Peyer's patch (tissue), 4 donors: Measurements from ENCODE around the gene NKAIN2. TPM values are rescaled to one million over a fixed set of nuclear protein-coding genes. Genes with fewer than 3 reads are reported as not detected.
"Not testable (repeated sequence)": the region's sequence is repeated elsewhere in the genome, so short reads cannot be mapped to it uniquely, and the experiment has no call there.

Experiments
- DNase-seq, 3 donors: peaks; one replicate each; pipeline ENCODE4 v3.0.0-alpha.2; 2017 to 2019
- H3K27ac ChIP-seq, 4 donors: fragments of 200-600 bp; sonication (generic); one replicate each; pipeline ENCODE4 v1.5.1; 2016 to 2019
- H3K27me3 ChIP-seq, 2 donors: fragments of 200-600 bp; sonication (generic); one replicate each; pipeline ENCODE4 v1.5.1; 2019
- H3K36me3 ChIP-seq, 3 donors: fragments of 200-600 bp; sonication (generic); one replicate each; pipeline ENCODE4 v1.5.1; 2016 to 2019
- H3K4me1 ChIP-seq, 4 donors: fragments of 200-600 bp; sonication (generic); one replicate each; pipeline ENCODE4 v1.5.1; 2016 to 2019
- H3K4me3 ChIP-seq, 4 donors: fragments of 200-600 bp; sonication (generic); 1 replicate in 3 of 4; 2 replicates in 1 of 4; pipeline ENCODE4 v1.5.1; 2016 to 2019; ENCODE audit warnings: mild to moderate bottlenecking in 1 of 4
- H3K9me3 ChIP-seq, 4 donors: fragments of 200-600 bp; sonication (generic); one replicate each; pipeline ENCODE4 v1.5.1; 2016 to 2019; ENCODE audit warnings: mild to moderate bottlenecking in 1 of 4
- POLR2A ChIP-seq, 2 donors: fragments of 450-650 bp; IDR thresholded peaks; one replicate each; pipeline ENCODE4 v1.5.1; 2017; ENCODE audit warnings: antibody characterized with exemption in 2 of 2, mild to moderate bottlenecking in 2 of 2, moderate library complexity in 2 of 2
- total RNA-seq, 4 donors: library from RNA; depleted of rRNA; stranded (reverse); fragments of >200 nt; gene quantifications; one replicate each; pipeline ENCODE4 v1.1.0, GENCODE V29; 2016
- TF ChIP-seq, protein P1 (sequence below), 6 experiments: fragments of 450-650 bp in 4 of 6; fragments of 200-600 bp in 2 of 6; sonication (generic) in 1 of 6; IDR thresholded peaks; one replicate each; pipeline ENCODE4 v1.5.1; 2017 to 2019; ENCODE audit warnings: antibody characterized with exemption in 6 of 6, mild to moderate bottlenecking in 3 of 6, moderate library complexity in 1 of 6

The NKAIN2 gene
- total RNA-seq, 4 donors from 2014 or later = not detected

DNA sequence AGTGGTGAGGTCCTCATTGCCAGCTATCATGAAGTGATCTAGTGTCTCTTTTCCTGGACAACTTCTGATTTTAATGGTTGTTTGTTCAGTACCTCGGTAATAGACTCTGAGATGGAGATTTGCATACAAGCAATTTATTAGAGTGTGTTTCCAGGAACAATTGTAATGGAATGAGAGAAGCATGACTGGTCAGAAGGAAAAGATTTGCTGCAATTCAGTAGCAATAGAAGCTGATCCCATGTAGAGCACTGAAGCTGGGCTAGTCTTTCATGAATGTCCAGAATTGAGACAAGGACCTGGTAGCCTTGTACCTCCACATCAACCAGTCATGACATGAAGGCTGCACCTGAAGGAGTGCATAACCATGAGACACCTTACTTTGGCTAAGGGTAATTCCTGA lies 526.5 kb downstream of the NKAIN2 start:
- no peaks in the 10 kb centered on the region for H3K27me3 ChIP-seq

DNA sequence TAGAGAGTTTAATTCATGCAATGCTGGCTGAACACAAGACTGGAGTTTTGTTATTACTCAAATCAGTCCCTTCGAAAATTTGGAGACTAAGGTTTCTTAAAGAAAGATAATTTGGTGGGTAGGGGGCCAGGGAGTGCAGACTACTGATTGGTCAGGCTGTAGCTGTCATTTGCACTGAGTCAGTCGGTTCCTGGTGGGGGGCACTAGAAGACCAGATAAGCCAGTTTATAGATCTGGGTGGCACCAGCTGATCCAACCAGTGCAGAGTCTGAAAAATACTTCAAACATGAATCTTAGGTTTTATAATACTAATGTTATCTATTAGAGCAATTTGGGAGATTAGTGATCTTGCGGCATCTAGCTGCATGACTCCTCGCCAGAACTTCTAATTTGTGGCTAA lies 530.7 kb downstream of the NKAIN2 start:
- Histone ChIP-seq H3K9me3 (no peaks in the 10 kb centered on the region), H3K27ac (no peak overlapping the region), H3K4me3 (no peak overlapping the region), H3K4me1 (no peaks in the 10 kb centered on the region), H3K36me3 (no peaks in the 10 kb centered on the region), H3K27me3 (no peaks in the 10 kb centered on the region)
- no peak for DNase-seq
- TF ChIP-seq, protein P1, sequence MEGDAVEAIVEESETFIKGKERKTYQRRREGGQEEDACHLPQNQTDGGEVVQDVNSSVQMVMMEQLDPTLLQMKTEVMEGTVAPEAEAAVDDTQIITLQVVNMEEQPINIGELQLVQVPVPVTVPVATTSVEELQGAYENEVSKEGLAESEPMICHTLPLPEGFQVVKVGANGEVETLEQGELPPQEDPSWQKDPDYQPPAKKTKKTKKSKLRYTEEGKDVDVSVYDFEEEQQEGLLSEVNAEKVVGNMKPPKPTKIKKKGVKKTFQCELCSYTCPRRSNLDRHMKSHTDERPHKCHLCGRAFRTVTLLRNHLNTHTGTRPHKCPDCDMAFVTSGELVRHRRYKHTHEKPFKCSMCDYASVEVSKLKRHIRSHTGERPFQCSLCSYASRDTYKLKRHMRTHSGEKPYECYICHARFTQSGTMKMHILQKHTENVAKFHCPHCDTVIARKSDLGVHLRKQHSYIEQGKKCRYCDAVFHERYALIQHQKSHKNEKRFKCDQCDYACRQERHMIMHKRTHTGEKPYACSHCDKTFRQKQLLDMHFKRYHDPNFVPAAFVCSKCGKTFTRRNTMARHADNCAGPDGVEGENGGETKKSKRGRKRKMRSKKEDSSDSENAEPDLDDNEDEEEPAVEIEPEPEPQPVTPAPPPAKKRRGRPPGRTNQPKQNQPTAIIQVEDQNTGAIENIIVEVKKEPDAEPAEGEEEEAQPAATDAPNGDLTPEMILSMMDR (IDR thresholded peaks at IDR 0.05) = no peak
- TF ChIP-seq POLR2A (IDR thresholded peaks at IDR 0.05) = no peak

More for the DNA sequence above, 526.5 kb downstream of the NKAIN2 start:
- no peak for DNase-seq
- no peak overlapping the region for H3K4me3 ChIP-seq
- no peaks in the 10 kb centered on the region for H3K36me3 ChIP-seq
- H3K27ac ChIP-seq = no peak overlapping the region
- TF ChIP-seq, protein P1 (IDR thresholded peaks at IDR 0.05) = no peak
- no peak for TF ChIP-seq POLR2A (IDR thresholded peaks at IDR 0.05)
- H3K9me3 ChIP-seq = no peaks in the 10 kb centered on the region
- no peaks in the 10 kb centered on the region for H3K4me1 ChIP-seq

GRCh38 chr6:124339610-124340334 lies 536.1 kb downstream of the NKAIN2 start:
- H3K9me3 ChIP-seq = no peaks in the 10 kb centered on the region
- H3K4me1 ChIP-seq = no peaks in the 10 kb centered on the region
- no peak for DNase-seq
- H3K36me3 ChIP-seq = no peaks in the 10 kb centered on the region
- H3K27ac ChIP-seq = no peak overlapping the region
- TF ChIP-seq, protein P1 (IDR thresholded peaks at IDR 0.05) = no peak
- TF ChIP-seq POLR2A (IDR thresholded peaks at IDR 0.05) = no peak
- no peak overlapping the region for H3K4me3 ChIP-seq
- H3K27me3 ChIP-seq = no peaks in the 10 kb centered on the region

DNA sequence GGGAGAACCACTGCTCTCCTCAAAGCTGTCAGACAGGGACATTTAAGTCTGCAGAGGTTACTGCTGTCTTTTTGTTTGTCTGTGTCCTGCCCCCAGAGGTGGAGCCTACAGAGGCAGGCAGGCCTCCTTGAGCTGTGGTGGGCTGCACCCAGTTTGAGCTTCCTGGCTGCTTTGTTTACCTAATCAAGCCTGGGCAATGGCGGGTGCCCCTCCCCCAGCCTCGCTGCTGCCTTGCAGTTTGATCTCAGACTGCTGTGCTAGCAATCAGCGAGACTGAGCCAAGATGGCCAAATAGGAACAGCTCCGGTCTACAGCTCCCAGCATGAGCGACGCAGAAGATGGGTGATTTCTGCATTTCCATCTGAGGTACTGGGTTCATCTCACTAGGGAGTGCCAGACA lies 544.7 kb downstream of the NKAIN2 start:
- not testable (repeated sequence) for H3K4me3 ChIP-seq, DNase-seq, H3K27ac ChIP-seq, H3K27me3 ChIP-seq, H3K9me3 ChIP-seq, H3K36me3 ChIP-seq, H3K4me1 ChIP-seq

GRCh38 chr6:124355146-124355545 lies 551.5 kb downstream of the NKAIN2 start:
- H3K4me1 ChIP-seq = no peaks in the 10 kb centered on the region
- TF ChIP-seq POLR2A (IDR thresholded peaks at IDR 0.05) = no peak
- TF ChIP-seq, protein P1 (IDR thresholded peaks at IDR 0.05) = no peak
- H3K36me3 ChIP-seq = no peaks in the 10 kb centered on the region
- H3K4me3 ChIP-seq = no peak overlapping the region
- no peaks in the 10 kb centered on the region for H3K9me3 ChIP-seq
- no peaks in the 10 kb centered on the region for H3K27me3 ChIP-seq
- DNase-seq = no peak
- H3K27ac ChIP-seq = no peak overlapping the region

GRCh38 chr6:124356276-124356810 lies 552.7 kb downstream of the NKAIN2 start:
- H3K4me1 ChIP-seq = no peaks in the 10 kb centered on the region
- H3K36me3 ChIP-seq = no peaks in the 10 kb centered on the region
- no peak for TF ChIP-seq POLR2A (IDR thresholded peaks at IDR 0.05)
- TF ChIP-seq, protein P1 (IDR thresholded peaks at IDR 0.05) = no peak
- no peak for DNase-seq
- no peak overlapping the region for H3K27ac ChIP-seq
- H3K27me3 ChIP-seq = no peaks in the 10 kb centered on the region
- no peak overlapping the region for H3K4me3 ChIP-seq
- no peaks in the 10 kb centered on the region for H3K9me3 ChIP-seq
